ENCODE measurements around the gene SLC6A6. TPM values are rescaled to one million over a fixed set of nuclear protein-coding genes. Genes with fewer than 3 reads are reported as not detected.

Gene SLC6A6
- total RNA-seq, 1 donor from 2014 or later: 32.9 TPM

DNA sequence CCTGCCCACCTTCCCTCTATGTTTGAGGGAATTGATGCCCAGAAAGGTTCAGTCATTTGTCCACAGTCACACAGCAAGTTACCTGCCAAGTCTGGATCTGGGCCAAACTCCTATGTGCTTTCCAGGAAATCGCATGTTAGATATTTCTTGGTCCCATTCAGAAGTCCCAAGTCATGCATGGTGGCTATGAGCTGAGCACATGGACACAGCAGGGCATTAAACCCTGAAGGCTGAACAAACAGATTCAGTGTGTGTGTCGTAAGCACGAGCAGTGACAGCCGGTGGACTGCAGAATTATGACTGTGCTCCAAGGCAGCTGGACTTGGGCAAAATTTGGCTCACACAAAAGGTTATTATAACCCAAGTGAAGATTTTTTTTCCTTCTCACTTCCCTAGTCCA is 11.4 kb upstream of the SLC6A6 start:
- H3K36me3 ChIP-seq: no peaks in the 10 kb centered on the region
- Mint-ChIP-seq H3K4me3 (peak overlapping the region; percentile 35), H3K9me3 (no peaks in the 10 kb centered on the region), H3K27ac (no peak overlapping the region), H3K36me3 (no peaks in the 10 kb centered on the region), H3K4me1 (peaks cover 30% of the 10 kb centered on the region), H3K27me3 (ENCODE audit: insufficient read depth, low read depth) (peaks cover 5% of the 10 kb centered on the region)
- no peak overlapping the region for H3K4me3 ChIP-seq
- no peaks in the 10 kb centered on the region for H3F3A ChIP-seq (ENCODE audit: low read depth)
- TF ChIP-seq EZH2 (IDR thresholded peaks at IDR 0.05): no peak
- TF ChIP-seq EZH2phosphoT487 (IDR thresholded peaks at IDR 0.05): no peak
- TF ChIP-seq, protein P1, sequence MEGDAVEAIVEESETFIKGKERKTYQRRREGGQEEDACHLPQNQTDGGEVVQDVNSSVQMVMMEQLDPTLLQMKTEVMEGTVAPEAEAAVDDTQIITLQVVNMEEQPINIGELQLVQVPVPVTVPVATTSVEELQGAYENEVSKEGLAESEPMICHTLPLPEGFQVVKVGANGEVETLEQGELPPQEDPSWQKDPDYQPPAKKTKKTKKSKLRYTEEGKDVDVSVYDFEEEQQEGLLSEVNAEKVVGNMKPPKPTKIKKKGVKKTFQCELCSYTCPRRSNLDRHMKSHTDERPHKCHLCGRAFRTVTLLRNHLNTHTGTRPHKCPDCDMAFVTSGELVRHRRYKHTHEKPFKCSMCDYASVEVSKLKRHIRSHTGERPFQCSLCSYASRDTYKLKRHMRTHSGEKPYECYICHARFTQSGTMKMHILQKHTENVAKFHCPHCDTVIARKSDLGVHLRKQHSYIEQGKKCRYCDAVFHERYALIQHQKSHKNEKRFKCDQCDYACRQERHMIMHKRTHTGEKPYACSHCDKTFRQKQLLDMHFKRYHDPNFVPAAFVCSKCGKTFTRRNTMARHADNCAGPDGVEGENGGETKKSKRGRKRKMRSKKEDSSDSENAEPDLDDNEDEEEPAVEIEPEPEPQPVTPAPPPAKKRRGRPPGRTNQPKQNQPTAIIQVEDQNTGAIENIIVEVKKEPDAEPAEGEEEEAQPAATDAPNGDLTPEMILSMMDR (IDR thresholded peaks at IDR 0.05): no peak
- no peaks in the 10 kb centered on the region for H3K79me2 ChIP-seq (ENCODE audit: low read depth)
- H2AFZ ChIP-seq (replicated peaks): no peak overlapping the region
- no peak overlapping the region for H3K27ac ChIP-seq
- DNase-seq (ENCODE audit: low spot score): no peak
- H4K20me1 ChIP-seq (ENCODE audit: low read depth): no peaks in the 10 kb centered on the region
- H3K4me2 ChIP-seq: no peak overlapping the region
- no peaks in the 10 kb centered on the region for H3K27me3 ChIP-seq
- H3K9ac ChIP-seq: no peak overlapping the region
- H3K9me3 ChIP-seq (ENCODE audit: low read depth): no peaks in the 10 kb centered on the region
- H3K4me1 ChIP-seq: no peaks in the 10 kb centered on the region

DNA sequence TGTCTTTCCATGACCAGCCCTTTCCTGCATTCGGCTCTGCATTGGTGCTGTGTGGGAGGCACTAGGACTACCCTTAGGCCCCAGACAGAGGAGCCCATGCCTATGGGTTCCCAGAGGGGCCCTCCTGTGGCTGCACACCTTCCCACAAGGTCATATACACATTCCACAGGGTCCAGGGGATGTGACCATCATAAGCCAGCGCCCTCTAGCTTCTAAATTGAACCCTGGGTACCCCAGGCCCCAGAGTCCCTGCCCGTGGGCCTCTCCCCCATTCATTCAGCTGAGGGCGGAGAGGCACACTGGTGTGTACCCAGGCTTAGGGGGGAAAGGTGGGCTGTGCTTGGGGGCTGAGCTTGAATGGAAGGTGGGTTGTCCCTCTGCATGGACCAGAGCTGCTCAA is 10.2 kb upstream of the SLC6A6 start:
- Mint-ChIP-seq H3K4me3 (no peak overlapping the region), H3K4me1 (peaks cover 32% of the 10 kb centered on the region), H3K9me3 (no peaks in the 10 kb centered on the region), H3K36me3 (no peaks in the 10 kb centered on the region), H3K27me3 (ENCODE audit: insufficient read depth, low read depth) (peaks cover 9% of the 10 kb centered on the region), H3K27ac (no peak overlapping the region)
- H3F3A ChIP-seq (ENCODE audit: low read depth): no peaks in the 10 kb centered on the region
- TF ChIP-seq, protein P1 (IDR thresholded peaks at IDR 0.05): peak; percentile 23
- no peak for TF ChIP-seq EZH2 (IDR thresholded peaks at IDR 0.05)
- DNase-seq (ENCODE audit: low spot score): no peak
- H4K20me1 ChIP-seq (ENCODE audit: low read depth): no peaks in the 10 kb centered on the region
- H3K27me3 ChIP-seq: no peaks in the 10 kb centered on the region
- no peaks in the 10 kb centered on the region for H3K9me3 ChIP-seq (ENCODE audit: low read depth)
- no peak overlapping the region for H3K9ac ChIP-seq
- H3K4me2 ChIP-seq: no peak overlapping the region
- no peaks in the 10 kb centered on the region for H3K79me2 ChIP-seq (ENCODE audit: low read depth)
- no peak overlapping the region for H3K27ac ChIP-seq
- no peaks in the 10 kb centered on the region for H3K4me1 ChIP-seq
- no peak overlapping the region for H2AFZ ChIP-seq (replicated peaks)
- H3K36me3 ChIP-seq: no peaks in the 10 kb centered on the region
- no peak overlapping the region for H3K4me3 ChIP-seq

DNA sequence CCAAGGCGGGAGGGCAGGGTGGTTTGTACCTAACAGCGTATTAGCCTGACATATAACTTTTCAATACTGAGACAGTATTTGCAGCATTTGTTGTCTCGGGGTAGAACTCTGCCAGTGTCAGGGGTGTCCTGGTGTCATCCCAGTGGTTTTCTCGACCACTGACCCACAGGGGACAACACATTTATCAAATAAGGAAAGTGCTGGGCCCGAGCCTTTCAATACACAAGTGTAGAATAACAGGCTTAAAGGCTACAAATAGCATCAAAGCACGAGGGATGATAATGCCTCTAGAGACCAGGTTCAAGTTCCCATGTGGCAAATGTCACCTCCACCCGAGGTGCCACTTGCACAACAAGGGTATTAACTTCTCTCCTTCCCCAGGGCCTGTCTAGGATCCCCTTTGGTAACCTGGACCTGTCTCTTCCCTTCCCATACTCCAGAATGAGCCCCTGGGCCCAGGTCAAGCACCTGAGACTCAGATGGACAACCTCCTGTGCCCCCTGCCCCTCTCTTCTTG is 9.5 kb upstream of the SLC6A6 start:
- no peaks in the 10 kb centered on the region for H3K27me3 ChIP-seq
- H3K9me3 ChIP-seq (ENCODE audit: low read depth): no peaks in the 10 kb centered on the region

More for the DNA sequence above, 9.5 kb upstream of the SLC6A6 start:
- Mint-ChIP-seq H3K27ac (peak overlapping the region; percentile 62), H3K4me1 (peaks cover 32% of the 10 kb centered on the region), H3K9me3 (no peaks in the 10 kb centered on the region), H3K27me3 (ENCODE audit: insufficient read depth, low read depth) (peaks cover 10% of the 10 kb centered on the region), H3K36me3 (no peaks in the 10 kb centered on the region), H3K4me3 (no peak overlapping the region)
- Histone ChIP-seq H3K4me1 (no peaks in the 10 kb centered on the region), H3K4me2 (no peak overlapping the region), H2AFZ (replicated peaks) (no peak overlapping the region), H3K4me3 (no peak overlapping the region), H4K20me1 (ENCODE audit: low read depth) (no peaks in the 10 kb centered on the region), H3K79me2 (ENCODE audit: low read depth) (no peaks in the 10 kb centered on the region), H3K9ac (no peak overlapping the region), H3K36me3 (no peaks in the 10 kb centered on the region), H3K27ac (no peak overlapping the region), H3F3A (ENCODE audit: low read depth) (no peaks in the 10 kb centered on the region)
- no peak for DNase-seq (ENCODE audit: low spot score)
- TF ChIP-seq EZH2 (IDR thresholded peaks at IDR 0.05) (no peak), EZH2phosphoT487 (IDR thresholded peaks at IDR 0.05) (no peak)
- TF ChIP-seq, protein P1 (IDR thresholded peaks at IDR 0.05): no peak

All from neural progenitor cell (in vitro differentiated cells).